HEK293T (cell line): ENCODE results near the gene PYGO1.

Source experiments
- BHLHE40 ChIP-seq: fragments of 450-650 bp; IDR thresholded peaks from 2 replicates; pipeline ENCODE4 v1.6.1; 2016; ENCODE audit warnings: mild to moderate bottlenecking, moderate library complexity, borderline replicate concordance
- ELF4 ChIP-seq: fragments of 450-650 bp; IDR thresholded peaks from 2 replicates; pipeline ENCODE4 v1.6.1; 2017; ENCODE audit warnings: antibody characterized with exemption
- FOXM1 ChIP-seq: fragments of 450-650 bp; IDR thresholded peaks from 2 replicates; pipeline ENCODE4 v1.6.1; 2017; ENCODE audit warnings: mild to moderate bottlenecking, borderline replicate concordance
- HDGF ChIP-seq: fragments of 450-650 bp; IDR thresholded peaks from 2 replicates; pipeline ENCODE4 v1.6.1; 2017; ENCODE audit warnings: antibody characterized with exemption, borderline replicate concordance
- PKNOX1 ChIP-seq: fragments of 450-650 bp; IDR thresholded peaks from 2 replicates; pipeline ENCODE4 v1.6.1; 2016
- SP1 ChIP-seq: fragments of 450-650 bp; IDR thresholded peaks from 2 replicates; pipeline ENCODE4 v1.6.1; 2017
- TARDBP ChIP-seq: fragments of 450-650 bp; IDR thresholded peaks from 2 replicates; pipeline ENCODE4 v1.6.1; 2016

GRCh38 chr15:55530861-55531313 lies 57.3 kb downstream of the PYGO1 start:
- no peak for TF ChIP-seq BHLHE40
- no peak for TF ChIP-seq HDGF
- TF ChIP-seq TARDBP = no peak
- TF ChIP-seq FOXM1 = no peak
- no peak for TF ChIP-seq PKNOX1
- no peak for TF ChIP-seq SP1
- no peak for TF ChIP-seq ELF4
